A549 treated with Hydrocortisone at 1 μM for 4 hours (cell line): ENCODE results near the gene TFDP2. TPM values are rescaled to one million over a fixed set of nuclear protein-coding genes. Genes with fewer than 3 reads are reported as not detected.

ENCODE experiments used
- total RNA-seq: library from RNA; stranded (reverse); fragments of 200-300 nt; extraction: Qiagen RNA extraction; gene quantifications from 5 replicates; pipeline ENCODE4 v1.2.3, GENCODE V29; 2022

TFDP2 gene, protein sequence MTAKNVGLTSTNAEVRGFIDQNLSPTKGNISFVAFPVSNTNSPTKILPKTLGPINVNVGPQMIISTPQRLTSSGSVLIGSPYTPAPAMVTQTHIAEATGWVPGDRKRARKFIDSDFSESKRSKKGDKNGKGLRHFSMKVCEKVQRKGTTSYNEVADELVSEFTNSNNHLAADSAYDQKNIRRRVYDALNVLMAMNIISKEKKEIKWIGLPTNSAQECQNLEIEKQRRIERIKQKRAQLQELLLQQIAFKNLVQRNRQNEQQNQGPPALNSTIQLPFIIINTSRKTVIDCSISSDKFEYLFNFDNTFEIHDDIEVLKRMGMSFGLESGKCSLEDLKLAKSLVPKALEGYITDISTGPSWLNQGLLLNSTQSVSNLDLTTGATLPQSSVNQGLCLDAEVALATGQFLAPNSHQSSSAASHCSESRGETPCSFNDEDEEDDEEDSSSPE
- total RNA-seq: 14.4 to 20.5 TPM (median 16.7 TPM) in 5 replicates

DNA sequence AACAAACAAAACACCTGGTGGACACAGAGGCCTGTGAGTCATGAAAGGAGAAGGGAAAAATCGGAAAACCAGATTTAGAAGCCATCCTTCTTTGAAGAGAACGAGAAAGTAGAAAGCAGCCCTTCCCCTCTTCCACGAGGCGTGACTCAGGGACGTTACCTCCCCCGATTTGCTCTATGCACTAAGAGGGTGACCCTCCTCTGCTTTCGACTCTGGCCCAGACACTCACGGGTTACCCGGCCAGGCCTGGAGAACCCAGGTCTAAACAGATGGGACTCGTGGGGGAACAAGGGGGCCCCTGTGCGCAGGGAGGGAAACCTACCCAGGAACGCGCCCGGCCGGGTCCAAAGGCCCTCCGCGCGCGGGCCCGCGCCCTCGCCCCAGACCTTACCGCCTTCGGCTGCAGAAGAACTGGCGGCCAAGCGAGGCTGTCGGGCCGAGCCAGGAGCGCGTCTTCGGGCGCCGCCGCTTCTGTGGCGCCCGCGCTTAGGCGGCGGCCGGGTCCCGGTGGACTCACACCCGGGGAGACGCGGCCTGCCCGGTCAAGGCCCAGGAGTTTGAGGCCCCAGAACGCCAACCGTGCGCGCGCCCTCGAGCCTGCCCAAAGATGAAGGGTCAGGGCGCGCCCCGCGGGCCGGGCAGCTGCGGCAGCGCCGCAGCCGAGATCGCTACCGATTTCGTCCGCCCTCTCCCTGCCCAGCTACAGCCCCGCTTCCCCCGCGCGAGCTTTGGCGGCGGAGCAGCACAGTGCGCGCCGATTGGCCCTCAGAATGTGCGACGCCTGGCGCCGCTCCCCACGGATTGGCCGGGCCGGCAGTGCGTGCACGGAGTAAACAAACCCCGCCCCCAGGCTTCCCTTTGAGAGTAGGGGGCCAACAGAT lies at the start of gene TFDP2:
TFDP2 (minus strand) TSS at position 753 of the 881 bp plus-strand sequence. CDS start 47,795 bp downstream, outside the sequence.

Other genes with a start within 250 kb of the TFDP2 start
- gene GK5, start 76.0 kb upstream of the TFDP2 start, total RNA-seq: 3.9 to 9.4 TPM (median 6.1 TPM) in 5 replicates